ENCODE data around the gene CLDN34.

The CLDN34 gene

DNA sequence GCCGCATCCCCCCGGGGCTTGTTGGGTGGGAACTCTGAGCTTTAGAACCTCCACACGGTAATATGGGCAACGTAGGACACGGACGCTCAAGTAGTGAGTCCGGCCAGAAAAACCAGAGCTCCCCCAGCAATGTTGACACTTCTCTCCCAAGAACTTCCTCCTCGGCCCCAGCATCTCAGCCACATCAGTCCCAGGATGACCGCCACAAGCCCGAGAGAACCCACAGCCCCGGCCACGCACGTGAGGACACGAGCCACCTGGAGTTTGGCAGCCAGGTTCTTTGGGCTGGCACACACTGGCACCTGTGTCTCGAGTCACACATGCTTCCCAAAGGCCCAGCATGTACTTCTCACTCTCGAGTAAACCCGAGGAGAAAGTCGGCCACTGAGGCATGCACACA lies 16.3 kb downstream of the CLDN34 start:
- no peak for DNase-seq

DNA sequence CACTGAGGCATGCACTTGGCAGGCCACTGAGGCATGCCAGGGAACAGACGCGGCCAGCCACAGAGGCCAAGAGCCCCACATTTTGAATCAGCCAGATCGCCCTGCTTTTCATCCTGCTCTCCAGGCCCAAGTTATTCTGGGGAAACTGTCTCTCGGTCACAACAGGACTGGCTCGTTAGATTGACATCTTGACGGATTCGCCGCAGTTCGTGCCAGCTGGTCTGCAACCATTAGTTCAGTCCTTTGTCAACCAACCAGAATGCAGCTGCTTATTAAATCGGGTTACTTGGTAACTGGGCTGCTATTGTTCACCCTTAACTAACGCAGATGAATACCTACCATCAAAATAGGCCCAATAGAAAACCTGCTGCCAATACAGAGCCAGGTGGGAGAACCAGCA lies 16.7 kb downstream of the CLDN34 start:
- DNase-seq = no peak

DNA sequence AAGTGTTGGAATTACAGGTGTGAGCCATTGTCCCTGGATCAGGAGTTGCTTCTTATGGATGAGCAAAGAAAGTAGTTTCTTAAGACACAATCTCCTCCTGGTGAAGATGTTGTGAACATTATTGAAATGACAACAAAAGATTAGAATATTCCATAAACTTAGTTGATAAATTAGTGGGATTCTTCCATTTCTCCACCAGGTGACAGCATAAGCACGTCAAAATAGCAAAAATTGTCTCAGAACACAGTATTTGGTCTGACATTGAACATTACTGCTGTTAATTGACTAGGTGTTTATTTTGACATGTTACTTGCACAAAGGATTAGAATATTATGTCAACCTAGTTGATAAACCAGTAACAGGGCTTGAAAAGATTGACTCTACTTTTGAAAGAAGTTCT lies 21.6 kb downstream of the CLDN34 start:
- no peak for DNase-seq

DNA sequence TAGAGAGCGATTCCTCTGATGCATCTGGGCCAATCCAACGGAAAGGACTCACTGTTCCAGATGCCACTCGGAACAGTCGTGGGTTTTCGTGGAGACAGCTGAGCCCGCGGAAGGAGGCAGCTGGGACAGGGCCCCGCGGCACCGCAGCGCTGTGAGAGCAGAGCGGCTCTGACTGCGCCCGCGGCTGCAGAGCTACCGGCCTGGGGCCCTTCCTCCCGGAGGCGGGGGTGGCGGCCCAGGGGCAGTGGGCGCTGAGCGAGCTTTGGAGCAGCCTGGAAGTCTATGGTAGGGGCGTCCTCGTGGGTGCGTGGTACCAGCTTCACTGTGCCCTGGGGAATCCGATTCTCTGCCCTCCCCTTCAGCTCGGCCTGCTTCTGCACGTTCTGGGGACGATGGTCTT lies 24.9 kb downstream of the CLDN34 start:
- DNase-seq = no peak

DNA sequence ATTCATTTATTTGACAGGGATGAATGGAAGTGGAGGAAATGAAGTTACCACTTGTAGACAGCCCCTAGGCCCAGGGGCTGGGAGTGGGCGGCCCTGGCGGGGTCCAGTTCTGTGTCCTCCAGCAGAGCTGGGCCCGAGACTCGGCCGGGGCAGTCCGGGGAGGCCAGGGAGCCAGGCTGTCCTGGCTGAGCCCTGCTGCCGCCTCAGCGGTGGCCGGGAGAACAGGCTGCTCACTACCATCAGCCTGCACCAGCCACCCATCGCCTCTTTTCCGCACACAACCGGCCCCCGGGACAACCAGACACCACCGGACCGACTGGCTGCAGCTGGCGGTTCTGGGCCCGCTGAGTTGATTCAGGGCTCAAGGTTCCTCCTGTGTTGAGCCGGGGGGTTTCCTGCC lies 25.6 kb downstream of the CLDN34 start:
- DNase-seq = no peak

DNA sequence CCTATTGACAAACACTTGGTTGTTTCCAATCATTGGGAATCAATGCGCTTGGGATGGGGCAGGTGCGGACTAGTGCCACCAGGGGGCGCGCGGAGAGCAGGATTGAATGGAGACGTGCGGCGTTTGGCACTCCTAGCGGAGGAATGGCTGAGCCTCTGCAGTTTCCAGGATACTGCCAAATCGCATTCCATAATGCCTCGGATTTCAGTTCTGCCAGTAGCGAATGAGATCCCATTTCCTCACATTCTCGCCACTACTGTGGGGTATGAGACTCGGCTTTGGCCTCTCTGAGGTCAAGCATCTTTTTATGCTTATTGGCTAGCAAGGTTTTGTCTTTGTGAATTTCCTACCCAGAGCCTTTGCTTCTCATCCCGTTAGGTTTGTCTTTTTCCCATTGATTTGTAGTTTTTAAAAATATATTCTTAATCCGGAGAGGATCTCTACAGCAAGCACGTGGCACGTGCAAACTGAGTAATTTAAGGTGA lies 28.7 kb downstream of the CLDN34 start:
- DNase-seq = peak; percentile 75

DNA sequence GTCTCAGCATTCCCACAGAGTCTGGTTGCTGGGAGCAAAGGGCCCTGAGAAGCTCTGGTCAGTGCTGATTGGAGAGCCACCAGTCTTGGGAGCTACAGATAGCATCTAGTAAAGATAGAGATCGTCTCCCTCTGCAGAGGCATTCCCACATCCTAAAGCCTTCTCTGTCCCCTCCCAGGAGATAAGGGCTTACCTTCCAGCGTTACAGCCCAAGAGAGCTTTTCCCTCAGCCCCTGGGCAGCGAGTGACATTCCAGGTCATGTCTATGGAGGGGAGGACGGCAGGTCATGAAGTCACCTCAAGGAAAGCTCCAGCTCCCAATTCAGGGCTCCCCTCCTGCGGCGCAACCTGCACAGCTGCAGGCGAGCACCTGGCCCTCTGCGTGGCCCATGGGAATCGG lies 29.9 kb downstream of the CLDN34 start:
- DNase-seq = no peak

DNA sequence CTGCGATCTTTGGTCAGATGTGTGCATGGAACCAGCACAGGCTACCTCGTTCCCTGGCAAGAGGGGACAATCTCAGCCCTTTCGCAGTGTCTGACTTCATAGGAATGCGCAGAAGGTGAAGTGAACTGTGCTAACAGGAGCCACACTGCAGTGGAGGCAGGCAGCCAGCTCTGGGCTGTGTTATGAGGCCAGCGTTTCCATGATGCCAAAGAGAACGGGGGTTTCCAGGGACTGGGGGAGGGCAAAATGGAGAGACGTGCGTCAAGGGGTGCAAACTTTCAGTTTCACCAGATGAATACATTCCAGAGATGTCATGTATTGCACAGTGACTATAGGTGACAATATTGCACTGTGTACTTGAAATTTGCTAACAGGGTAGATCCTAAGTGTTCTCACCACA lies 30.4 kb downstream of the CLDN34 start:
- DNase-seq = peak; percentile 10

DNA sequence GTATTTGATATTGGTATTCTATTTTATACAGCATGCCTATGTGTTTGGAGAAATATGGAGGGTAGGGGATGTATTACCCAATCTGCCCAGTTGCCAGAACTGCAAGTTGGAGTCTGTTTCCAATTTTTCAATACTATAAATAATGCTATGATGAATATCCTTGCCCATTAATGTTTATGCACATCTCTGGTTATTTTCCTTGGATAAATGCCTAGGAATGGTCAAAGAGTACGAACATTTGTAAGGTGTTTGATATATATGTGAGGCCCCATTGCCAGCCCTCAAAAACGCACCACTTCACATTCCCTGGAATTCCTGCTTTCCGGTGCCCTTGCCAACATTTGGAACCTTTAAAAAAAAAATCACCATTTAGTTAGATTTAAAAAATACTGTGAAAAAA lies 34.3 kb downstream of the CLDN34 start:
- no peak for DNase-seq

DNA sequence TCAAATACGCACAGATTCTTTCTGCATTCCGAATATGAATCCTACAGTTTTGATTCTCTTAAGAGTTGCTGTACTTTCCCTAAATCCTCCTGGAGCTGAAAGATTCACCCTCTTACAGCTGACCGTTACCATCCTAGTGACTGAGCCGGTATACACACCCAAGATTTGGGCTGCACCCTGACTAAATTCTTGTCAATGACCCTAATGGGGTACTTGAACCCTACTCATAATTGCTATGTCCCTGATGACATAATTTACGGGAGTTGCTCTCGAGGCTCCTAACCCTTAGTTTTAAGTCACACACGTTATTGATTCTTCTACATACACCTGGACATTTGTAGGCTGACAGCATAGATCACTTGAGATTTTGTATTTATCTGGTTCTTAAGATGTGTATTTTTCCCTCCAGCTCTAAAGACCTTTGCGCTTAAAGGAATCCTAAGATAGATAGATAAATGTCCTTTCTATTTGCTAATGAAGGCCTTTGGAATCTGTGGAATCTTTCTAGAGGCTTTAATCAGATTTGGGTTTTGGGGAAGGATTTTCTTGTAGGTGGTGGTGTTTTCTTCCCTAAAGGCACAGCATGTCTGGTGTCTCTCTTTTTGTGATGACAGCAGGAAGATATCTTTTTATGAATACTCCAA lies 37.8 kb downstream of the CLDN34 start:
- DNase-seq = no peak

DNA sequence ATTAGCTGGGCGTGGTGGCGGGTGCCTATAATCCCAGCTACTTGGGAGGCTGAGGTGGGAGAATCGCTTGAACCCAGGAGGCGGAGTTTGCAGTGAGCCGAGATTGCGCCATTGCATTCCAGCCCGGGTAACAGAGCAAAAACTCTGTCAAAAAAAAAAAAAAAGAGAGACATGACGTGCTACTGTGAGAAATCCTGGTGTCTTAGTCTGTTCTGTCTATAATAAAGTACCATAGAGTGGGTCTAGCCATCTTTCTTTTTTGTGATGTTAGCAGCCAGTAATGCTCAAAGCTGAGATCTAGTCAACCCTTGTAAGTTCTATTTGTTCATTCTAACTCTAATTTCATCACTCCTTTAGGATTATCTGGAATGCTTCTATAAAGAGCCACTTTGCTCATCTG lies 38.9 kb downstream of the CLDN34 start:
- no peak for DNase-seq

DNA sequence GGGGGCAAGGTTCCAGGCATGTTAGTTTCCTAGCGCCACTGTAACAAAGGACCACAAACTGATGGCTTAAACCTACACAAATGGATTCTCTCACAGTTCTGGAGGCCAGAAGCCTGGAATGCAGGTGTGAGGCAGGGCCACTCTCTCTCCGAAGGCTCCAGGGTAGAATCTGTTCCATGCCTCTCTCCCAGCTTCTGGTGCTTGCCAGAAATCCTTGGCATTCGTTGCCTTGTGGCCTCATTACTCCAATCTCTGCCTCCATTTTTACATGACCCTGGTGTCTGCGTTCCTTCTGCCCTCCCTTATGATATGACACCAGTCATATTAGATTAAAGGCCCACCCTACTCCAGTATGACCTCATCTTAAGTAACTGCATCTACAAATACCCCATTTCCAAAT lies 39.6 kb downstream of the CLDN34 start:
- no peak for DNase-seq

DNA sequence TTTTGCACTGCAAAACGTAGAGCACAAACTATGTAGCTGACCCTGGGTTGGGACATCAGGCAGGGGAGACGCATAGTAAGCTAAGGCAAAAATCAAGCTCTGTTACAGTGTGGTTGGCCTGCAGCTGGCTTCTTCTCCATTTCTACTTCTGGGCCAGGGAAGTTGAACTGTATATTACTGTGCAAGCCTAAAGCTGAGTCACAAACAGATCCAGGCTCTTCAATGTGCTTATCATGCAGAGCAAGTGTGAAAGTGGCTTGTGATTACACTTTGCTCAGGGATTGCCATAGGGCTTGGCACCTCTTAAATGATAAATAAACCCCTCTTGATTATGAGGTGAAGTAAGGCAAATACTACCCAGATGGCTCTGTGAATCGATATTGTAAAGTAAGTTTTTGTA lies 40.5 kb downstream of the CLDN34 start:
- no peak for DNase-seq

DNA sequence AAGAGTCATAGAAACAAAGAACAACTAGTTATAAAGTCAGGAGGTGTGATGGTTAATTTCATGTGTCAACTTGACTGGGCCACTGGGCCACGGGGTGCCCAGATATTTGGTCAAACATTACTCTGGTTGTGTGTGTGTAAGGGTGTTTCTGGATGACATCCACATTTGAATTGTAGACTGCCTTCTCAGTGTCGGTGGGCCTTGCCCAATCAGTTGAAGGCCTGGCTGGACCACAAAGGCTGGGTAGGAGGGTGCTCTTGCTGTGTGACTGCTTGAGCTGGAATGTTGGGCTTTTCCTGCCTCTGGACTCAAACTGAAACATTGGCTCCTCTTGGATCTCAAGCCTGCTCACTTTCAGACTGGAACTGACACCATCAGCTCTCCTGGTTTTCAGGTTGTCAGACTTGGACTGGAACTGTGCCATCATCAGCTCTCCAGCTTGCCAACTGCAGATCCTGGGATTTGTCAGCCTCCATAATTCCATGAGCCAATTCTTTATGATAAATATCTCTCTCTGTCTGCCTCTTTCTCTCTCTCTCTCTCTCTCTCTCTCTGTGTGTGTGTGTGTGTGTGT lies 41.4 kb downstream of the CLDN34 start:
- DNase-seq = no peak

DNA sequence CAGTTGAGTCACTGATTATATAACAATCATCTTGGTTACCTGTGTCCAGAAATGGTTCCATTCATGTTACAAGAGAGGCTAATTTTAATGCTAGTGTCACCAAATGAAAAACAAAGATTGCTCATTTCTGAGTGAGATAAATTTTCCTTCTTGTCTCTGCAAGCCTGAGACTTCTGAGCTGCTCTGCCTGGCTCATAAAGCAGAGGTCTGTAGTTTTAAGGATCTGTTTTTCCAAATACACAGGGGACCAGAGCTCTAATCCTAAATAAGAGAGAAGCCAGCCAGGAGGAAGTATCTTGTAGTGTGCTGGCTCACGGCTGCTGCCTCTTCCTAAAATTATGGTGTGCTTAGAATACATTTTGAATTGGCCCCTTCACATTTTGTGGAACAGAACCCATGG lies 42.6 kb downstream of the CLDN34 start:
- no peak for DNase-seq

DNA sequence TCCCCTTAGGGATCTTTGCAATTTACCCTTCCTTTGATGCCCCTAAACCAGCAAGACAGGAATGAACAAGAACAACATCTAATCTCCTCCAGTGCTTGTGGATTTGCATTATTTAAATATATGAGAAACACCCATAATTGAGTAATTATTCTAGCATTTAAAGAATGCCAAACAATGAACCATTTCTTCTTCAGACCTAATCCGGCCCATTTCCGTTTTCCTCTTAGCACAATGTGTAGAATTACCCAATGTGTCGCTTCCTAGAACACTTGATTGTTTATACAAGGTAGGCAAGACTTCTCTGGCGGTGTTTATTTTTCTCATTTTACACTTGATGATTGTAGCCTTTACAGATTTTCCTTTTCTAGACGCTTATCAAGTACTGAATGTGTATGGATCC lies 43.5 kb downstream of the CLDN34 start:
- DNase-seq = no peak

DNA sequence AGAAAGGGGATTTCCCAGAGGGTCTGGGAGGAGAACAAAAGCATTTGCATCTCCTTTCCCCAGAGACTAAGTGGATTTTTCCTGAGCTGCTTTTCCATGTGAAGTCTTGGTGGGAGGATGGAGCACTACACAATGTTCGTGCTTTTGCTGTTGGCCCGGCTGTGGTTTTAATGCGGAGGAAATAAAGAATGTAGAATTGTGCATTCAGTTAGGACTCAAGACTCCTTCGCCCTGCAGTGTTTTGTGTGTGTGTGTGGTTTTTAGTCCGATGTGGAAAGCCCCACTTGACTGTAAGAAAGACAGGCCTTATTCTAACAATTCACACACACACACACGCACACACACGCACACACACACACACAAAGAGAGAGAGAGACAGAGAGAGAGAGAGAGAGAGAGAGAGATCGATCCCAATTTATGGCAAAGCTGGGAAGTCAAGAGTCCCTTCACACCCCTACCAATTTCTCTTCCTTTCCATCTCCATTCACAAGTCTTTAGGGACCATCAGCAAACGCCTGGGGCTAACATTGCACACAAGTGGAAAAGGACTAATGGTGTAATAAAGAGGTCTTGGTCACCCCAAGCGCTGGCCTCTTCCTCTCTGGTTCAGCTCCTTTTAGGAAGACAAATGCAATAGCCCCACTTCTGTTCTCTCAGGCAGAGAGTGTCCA lies 44.2 kb downstream of the CLDN34 start:
- no peak for DNase-seq

DNA sequence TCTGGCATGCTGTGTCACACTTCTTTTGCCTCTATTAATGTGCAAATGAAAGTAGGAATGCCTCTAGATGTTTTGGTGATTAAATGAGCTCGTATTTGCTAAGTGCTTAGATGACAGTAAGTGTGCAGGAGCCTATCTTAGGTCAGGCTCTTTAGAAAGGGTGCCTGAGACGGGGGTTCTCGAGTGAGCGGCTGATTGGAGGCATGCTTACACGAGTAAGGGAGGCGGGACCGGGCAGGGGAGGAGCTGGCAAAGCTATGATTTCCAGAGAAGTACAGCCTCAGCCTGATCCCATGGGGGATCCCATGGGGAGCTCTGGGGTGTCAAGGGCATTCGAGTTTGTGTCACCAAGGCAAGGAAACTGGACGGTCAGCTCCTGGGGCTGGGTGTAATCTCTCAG lies 44.8 kb downstream of the CLDN34 start:
- DNase-seq = peak; percentile 4

DNA sequence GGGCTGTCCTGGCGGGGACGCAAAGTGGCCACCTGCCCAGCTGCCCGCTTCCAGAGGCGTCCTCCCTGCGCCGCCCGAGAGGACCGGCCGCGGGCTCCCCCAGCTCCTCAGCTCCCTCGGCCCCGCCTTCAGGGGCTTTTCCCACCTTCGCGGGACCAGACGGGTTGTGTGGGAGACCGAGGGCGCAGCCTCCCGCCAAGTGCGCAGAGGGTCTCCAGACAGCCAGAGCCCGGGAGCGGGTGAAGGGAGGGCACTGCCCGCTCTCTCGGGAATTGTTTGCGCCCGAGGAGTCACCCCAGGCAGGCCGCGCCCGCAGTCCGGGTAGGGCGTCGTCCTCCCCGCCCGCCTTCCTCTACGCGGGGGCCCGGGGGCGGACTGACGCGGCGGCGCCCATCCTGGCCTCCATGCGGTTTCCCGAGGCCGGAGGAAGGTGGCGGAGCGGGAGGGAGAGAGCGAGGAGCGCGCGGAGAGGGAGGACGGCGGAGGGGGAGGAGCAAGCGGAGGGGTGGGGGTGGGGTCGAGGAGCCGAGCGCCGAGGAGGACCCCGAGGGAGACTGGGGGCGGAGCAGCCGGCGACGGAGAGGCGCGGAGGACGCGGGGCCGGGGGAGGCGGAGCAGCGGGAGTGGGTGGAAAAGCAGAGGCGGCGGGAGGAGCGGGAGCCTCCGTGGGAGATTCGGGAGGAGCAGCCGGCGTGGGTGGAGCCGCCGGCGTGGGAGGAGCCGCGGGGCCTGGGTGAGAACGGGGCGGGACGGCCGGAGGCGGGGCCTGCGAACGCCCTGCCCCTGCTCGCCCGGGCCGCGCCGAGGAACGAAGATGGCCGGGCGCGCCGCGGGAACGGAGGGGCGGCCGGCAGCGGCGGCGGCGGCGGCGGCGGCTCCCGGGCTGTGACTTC lies 47.5 kb downstream of the CLDN34 start:
- DNase-seq = peak; percentile 70

DNA sequence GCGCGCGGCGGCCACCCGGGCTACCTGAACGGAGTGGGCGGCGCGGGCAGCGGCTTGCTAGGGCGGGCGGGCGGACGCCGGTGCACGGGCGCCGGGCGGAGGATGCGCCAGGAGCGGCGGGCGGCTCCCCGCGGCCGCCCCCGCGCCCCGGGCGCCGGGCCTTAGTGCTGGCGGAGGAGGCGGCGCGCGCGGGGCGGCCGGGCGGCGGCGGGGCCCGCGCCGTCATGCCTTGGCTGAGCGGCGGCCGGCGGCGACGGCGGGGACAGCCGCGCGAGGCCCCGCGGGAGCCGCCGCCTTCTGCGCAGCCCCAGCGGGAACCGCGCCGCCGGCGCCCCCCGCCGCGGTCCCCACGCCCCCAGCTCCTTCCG lies 48.2 kb downstream of the CLDN34 start:
- DNase-seq = no peak

DNA sequence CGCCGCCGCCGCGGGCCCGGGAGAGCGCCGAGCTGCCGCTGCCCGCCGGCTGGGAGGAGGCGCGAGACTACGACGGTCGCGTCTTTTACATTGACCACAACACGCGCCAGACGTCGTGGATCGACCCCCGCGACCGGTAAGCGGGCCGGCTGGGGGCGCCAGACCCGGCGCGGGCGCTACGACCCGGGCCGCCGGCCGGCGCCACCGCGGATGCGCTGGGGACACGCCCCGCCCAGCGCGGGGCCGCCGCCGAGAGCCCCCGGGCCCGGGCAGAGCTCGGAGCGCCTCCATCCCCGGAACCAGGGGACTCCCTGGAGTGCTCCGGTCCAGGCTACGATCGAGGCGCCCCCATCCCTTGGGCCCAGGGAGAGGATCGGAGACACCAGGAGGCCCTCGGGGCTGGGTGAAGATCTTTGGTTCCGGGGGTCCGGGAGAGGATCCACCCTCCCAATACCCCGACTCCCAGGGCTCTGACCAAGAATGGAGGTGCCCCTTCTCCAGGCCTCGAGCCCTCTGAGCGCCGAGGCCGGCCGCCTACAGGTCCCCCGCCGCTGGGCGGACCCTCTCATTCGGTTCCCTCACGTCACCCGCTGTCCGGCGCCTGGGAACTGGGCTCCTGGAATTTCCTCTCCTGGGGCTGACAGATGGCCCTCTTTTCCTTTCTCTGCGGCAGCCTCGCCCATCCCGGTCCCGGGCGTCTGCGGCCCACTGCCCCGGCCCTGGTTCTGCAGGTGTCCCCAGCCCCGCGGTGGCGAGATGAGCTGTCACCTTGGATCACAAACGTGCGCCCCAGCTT lies 48.8 kb downstream of the CLDN34 start:
- peak; percentile 7 for DNase-seq

DNA sequence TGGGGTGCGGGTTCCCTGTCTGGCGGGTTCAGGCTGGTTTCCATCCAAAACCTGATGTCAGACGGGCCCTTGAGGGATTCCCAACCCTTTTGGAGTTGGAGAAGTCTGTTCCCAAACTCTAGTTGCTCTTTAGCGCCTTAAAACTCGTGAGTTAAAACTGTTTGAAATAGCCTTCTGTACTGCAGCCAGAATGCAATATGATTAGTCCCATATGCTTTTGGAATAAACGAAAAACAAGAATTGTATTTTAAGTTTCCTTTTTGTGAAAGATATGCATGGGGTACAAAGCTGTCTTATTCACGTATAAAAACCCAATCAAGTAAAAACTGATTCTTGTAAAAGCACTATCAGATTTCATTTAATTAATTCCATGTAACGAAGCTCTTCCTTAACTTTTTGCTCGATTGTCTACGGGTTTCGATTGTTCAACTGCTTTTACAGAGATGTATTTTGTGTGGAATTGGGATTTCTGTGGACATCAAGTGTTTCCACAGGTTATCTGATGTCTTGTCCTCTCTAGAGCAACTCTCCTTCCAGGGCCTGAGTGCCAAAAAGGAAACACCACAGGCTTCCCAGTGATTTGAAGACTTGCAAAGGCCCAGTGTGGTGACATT lies 49.5 kb downstream of the CLDN34 start:
- no peak for DNase-seq
